Activated T-cell treated with anti-CD3 and anti-CD28 coated beads for 1 hour (primary cell): Measurements from ENCODE around the gene FRMPD1.
A peak's percentile ranks its signal among the peaks of the same experiment; 100 is the strongest.

Experiments
- DNase-seq: peaks from one replicate; pipeline ENCODE4 v3.0.0-alpha.2; 2020; ENCODE audit warnings: low read depth

FRMPD1 gene

GRCh38 chr9:37776328-37776727 lies 125.6 kb downstream of the FRMPD1 start:
- no peak for DNase-seq

GRCh38 chr9:37778534-37778933 lies 127.8 kb downstream of the FRMPD1 start:
- DNase-seq: no peak

- no peak for DNase-seq
Observed at GRCh38 chr9:37784291-37784615, 133.5 kb downstream of the FRMPD1 start.

- peak; percentile 75 for DNase-seq
Observed at GRCh38 chr9:37784616-37785483, 134.1 kb downstream of the FRMPD1 start, which contains the start of gene EXOSC3. TSS of gene EXOSC3 (minus strand) at chr9:37785064. CDS start at chr9:37785044, 20 bp downstream.

- no peak for DNase-seq
Observed at GRCh38 chr9:37787059-37787458, 136.3 kb downstream of the FRMPD1 start.

GRCh38 chr9:37788332-37788731 lies 137.6 kb downstream of the FRMPD1 start:
- no peak for DNase-seq

GRCh38 chr9:37790096-37790495 lies 139.3 kb downstream of the FRMPD1 start:
- DNase-seq: no peak

GRCh38 chr9:37792122-37792521 lies 141.4 kb downstream of the FRMPD1 start:
- no peak for DNase-seq

- no peak for DNase-seq
Observed at GRCh38 chr9:37796232-37796631, 145.5 kb downstream of the FRMPD1 start.
